GM23248 (cell line): ENCODE data around the gene ZNF668. TPM values are rescaled to one million over a fixed set of nuclear protein-coding genes. Genes with fewer than 3 reads are reported as not detected.
"Not testable (repeated sequence)": the region's sequence is repeated elsewhere in the genome, so short reads cannot be mapped to it uniquely, and the experiment has no call there.

Experiments
- DNase-seq: peaks from one replicate; pipeline ENCODE4 v3.0.0-alpha.2; 2015
- H2AFZ ChIP-seq: fragments of 200-600 bp; sonication (generic); 2 replicates; pipeline ENCODE4 v1.6.1; 2016; ENCODE audit warnings: antibody characterized with exemption
- H3F3A ChIP-seq: fragments of 200-600 bp; sonication (generic); 2 replicates; pipeline ENCODE4 v1.6.1; 2016; ENCODE audit warnings: mild to moderate bottlenecking, antibody characterized with exemption, mixed run types; ENCODE audit not compliant: insufficient read depth
- H3K27ac ChIP-seq: fragments of 200-600 bp; sonication (generic); 2 replicates; pipeline ENCODE4 v1.5.1; 2016; ENCODE audit warnings: mild to moderate bottlenecking
- H3K27me3 ChIP-seq: fragments of 200-600 bp; sonication (generic); replicated peaks from 2 replicates; pipeline ENCODE4 v1.6.1; 2016; ENCODE audit warnings: mild to moderate bottlenecking; ENCODE audit not compliant: insufficient read depth
- H3K36me3 ChIP-seq: fragments of 200-600 bp; sonication (generic); 2 replicates; pipeline ENCODE4 v1.6.1; 2016; ENCODE audit warnings: low read depth, mild to moderate bottlenecking
- H3K4me1 ChIP-seq: fragments of 200-600 bp; sonication (generic); 2 replicates; pipeline ENCODE4 v1.6.1; 2016; ENCODE audit warnings: mild to moderate bottlenecking; ENCODE audit not compliant: insufficient read depth
- H3K4me2 ChIP-seq: fragments of 200-600 bp; sonication (generic); one replicate; pipeline ENCODE4 v1.6.1; 2016; ENCODE audit warnings: mild to moderate bottlenecking; ENCODE audit not compliant: unreplicated experiment
- H3K4me3 ChIP-seq: fragments of 200-600 bp; sonication (generic); 2 replicates; pipeline ENCODE4 v1.5.1; 2016; ENCODE audit warnings: mild to moderate bottlenecking
- H3K79me2 ChIP-seq: fragments of 200-600 bp; sonication (generic); 2 replicates; pipeline ENCODE4 v1.6.1; 2016; ENCODE audit warnings: mild to moderate bottlenecking; ENCODE audit not compliant: insufficient read depth
- H3K9ac ChIP-seq: fragments of 200-600 bp; sonication (generic); 2 replicates; pipeline ENCODE4 v1.6.1; 2016; ENCODE audit warnings: mild to moderate bottlenecking
- H3K9me2 ChIP-seq: fragments of 200-600 bp; sonication (generic); 2 replicates; pipeline ENCODE4 v1.6.1; 2016; ENCODE audit warnings: mixed run types, mild to moderate bottlenecking, moderate library complexity; ENCODE audit not compliant: insufficient read depth
- H3K9me3 ChIP-seq: fragments of 200-600 bp; sonication (generic); one replicate; pipeline ENCODE4 v1.6.1; 2017; ENCODE audit warnings: low read depth
- H4K20me1 ChIP-seq: fragments of 200-600 bp; sonication (generic); 2 replicates; pipeline ENCODE4 v1.6.0; 2016; ENCODE audit not compliant: insufficient read depth
- EZH2 ChIP-seq: fragments of 200-600 bp; sonication (generic); IDR thresholded peaks from 2 replicates; pipeline ENCODE4 v1.6.1; 2018; ENCODE audit warnings: antibody characterized with exemption, mild to moderate bottlenecking; ENCODE audit not compliant: insufficient read depth, poor library complexity, severe bottlenecking
- EZH2phosphoT487 ChIP-seq: fragments of 200-600 bp; sonication (generic); IDR thresholded peaks from 2 replicates; pipeline ENCODE4 v1.6.1; 2018; ENCODE audit warnings: antibody characterized with exemption, moderate library complexity, mild to moderate bottlenecking, low read depth; ENCODE audit not compliant: insufficient read depth
- WGBS, 2 experiments: methylation state at CpG; one replicate each; pipeline ENCODE4 v1.1.6; 2015 to 2017; ENCODE audit warnings: low lambda C conversion rate in 2 of 2, low coverage in 1 of 2; ENCODE audit errors: missing lambda C conversion rate in 2 of 2; 5-methylcytosine and 5-hydroxymethylcytosine counted together
- in situ Hi-C: fragments of 300-500 bp; cut with MboI; formaldehyde crosslinking; loops from 2 replicates; pipeline ENCODE4 v1.15.0; 2020
- polyA plus RNA-seq: library from polyadenylated mRNA; unstranded; fragments of >200 nt; fragmentation: Nextera tagmentation; extraction: Ambion mirVana; gene quantifications from 2 replicates; pipeline ENCODE4 v1.2.1, GENCODE V29; 2016
- total RNA-seq: library from RNA; depleted of rRNA; stranded (reverse); fragments of >200 nt; shearing (Covaris generic); gene quantifications from 2 replicates; pipeline ENCODE4 v1.2.3, GENCODE V29; 2014; rRNA removed

The ZNF668 gene
- total and polyA plus RNA-seq, 2 experiments from 2014 or later = 19.5 to 21.8 TPM

DNA sequence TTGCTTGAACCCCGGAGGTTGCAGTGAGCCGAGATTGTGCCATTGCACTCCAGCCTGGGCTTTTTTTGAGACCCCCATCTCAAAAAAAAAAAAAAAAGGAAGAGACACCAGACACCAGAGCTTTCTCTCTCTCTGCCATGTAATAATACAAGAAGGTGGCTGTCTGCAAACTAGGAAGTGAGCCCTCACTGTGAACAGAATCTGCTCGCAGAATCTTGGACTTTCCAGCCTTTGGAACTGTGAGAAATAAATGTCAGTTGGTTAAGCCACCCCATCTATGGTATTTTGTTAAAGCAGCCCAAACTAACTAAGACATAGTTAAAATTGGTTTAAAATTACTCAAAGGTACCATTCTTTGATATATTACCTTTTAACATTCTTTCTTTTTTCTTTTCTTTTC lies 53.5 kb downstream of the ZNF668 start:
- H3K9ac ChIP-seq = no peak overlapping the region
- WGBS, 2 experiments = 83 to 90% methylated on average over 3 of the region's 3 CpGs

DNA sequence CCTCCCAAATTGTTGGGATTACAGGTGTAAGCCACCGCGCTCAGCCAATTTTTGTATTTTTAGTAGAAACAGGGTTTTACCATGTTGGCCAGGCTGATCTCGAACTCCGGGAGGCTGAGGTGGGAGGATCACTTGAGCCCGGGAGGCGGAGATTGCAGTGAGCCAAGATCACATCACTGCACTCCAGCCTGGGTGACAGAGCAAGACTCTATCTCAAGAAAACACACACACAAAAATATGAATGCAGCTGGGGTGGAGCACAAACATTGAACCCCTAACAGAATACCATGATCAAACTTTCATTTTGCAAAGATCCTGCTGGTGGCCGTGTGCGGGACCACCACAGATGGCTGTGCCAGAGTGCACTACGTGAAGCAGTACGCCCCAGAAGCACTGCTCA lies 56.3 kb downstream of the ZNF668 start:
- H4K20me1 ChIP-seq, H3K9ac ChIP-seq, H3K4me1 ChIP-seq, H3K9me2 ChIP-seq, H3K27ac ChIP-seq, H3F3A ChIP-seq, H3K9me3 ChIP-seq, H3K4me2 ChIP-seq, H3K36me3 ChIP-seq, in situ Hi-C loops, DNase-seq, H3K79me2 ChIP-seq, H3K4me3 ChIP-seq, H3K27me3 ChIP-seq, H2AFZ ChIP-seq: not testable (repeated sequence)
- WGBS, 2 experiments = 89 to 91% methylated on average over 10 of the region's 10 CpGs

More for the DNA sequence above, 53.5 kb downstream of the ZNF668 start:
- Histone ChIP-seq H3F3A (no peaks in the 10 kb centered on the region), H3K4me2 (no peak overlapping the region), H3K27ac (no peak overlapping the region), H3K4me3 (no peak overlapping the region), H3K27me3 (no peaks in the 10 kb centered on the region), H3K79me2 (no peaks in the 10 kb centered on the region), H3K4me1 (no peaks in the 10 kb centered on the region), H3K9me3 (no peaks in the 10 kb centered on the region), H3K9me2 (no peaks in the 10 kb centered on the region), H2AFZ (no peak overlapping the region), H3K36me3 (no peaks in the 10 kb centered on the region), H4K20me1 (no peaks in the 10 kb centered on the region)
- TF ChIP-seq EZH2 (no peak), EZH2phosphoT487 (no peak)
- DNase-seq = no peak
- in situ Hi-C loops = no loop called here

DNA sequence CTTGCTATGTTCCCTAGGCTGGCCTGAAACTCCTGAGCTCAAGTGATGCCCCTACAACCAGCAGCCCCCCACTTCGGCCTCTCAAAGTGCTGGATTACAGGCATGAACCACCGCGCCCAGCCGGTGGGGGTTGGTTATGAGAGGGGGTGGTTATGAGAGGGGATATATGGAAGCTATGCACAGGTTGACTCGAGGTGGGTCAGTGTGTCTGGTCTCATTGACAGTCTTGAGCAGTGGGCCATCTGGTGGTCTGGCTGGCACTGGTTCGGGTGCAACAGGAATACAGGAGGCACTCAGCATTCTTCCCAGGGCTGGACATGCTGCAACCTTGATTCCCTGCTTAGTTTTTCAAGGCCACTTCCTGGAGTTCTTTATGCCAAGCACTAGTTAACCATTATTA lies 58.0 kb downstream of the ZNF668 start:
- H3K9me2 ChIP-seq = no peaks in the 10 kb centered on the region
- TF ChIP-seq EZH2 (no peak), EZH2phosphoT487 (no peak)
- H3K4me1 ChIP-seq = 0 out of 2 replicates have a peak, but pooled peaks cover 1% of the 10 kb centered on the region
- 69 to 70% methylated on average over 6 of the region's 6 CpGs for WGBS, 2 experiments
- no peak overlapping the region for H3K27ac ChIP-seq
- H3K9me3 ChIP-seq = no peaks in the 10 kb centered on the region
- in situ Hi-C loops = no loop called here
- no peak overlapping the region for H2AFZ ChIP-seq
- no peaks in the 10 kb centered on the region for H3K27me3 ChIP-seq
- H3K79me2 ChIP-seq = no peaks in the 10 kb centered on the region
- no peaks in the 10 kb centered on the region for H4K20me1 ChIP-seq
- no peak for DNase-seq
- H3K4me2 ChIP-seq = no peak overlapping the region
- H3K36me3 ChIP-seq = no peaks in the 10 kb centered on the region
- no peak overlapping the region for H3K4me3 ChIP-seq
- no peaks in the 10 kb centered on the region for H3F3A ChIP-seq
- no peak overlapping the region for H3K9ac ChIP-seq

DNA sequence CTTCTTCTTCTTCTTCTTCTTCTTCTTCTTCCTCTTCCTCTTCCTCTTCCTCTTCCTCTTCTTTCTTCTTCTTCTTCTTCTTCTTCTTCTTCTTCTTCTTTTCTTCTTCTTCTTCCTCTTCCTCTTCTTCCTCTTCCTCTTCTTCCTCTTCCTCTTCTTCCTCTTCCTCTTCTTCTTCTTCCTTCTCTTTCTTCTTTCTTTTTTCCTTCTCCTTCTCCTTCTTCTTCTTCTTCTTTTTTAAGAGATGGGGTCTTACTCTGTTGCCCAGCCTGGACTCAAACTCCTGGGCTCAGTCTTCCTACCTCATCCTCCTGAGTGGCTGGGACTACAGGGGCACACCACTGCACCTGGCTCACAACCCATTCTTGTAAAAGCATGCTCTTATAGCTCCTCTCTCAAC lies 60.7 kb downstream of the ZNF668 start:
- DNase-seq, H3K27me3 ChIP-seq, H4K20me1 ChIP-seq, H2AFZ ChIP-seq, H3K9ac ChIP-seq, H3K4me2 ChIP-seq, H3F3A ChIP-seq, H3K27ac ChIP-seq, H3K9me3 ChIP-seq, H3K79me2 ChIP-seq, in situ Hi-C loops, H3K9me2 ChIP-seq, H3K4me3 ChIP-seq, H3K36me3 ChIP-seq: not testable (repeated sequence)
- peaks cover 11% of the 10 kb centered on the region for H3K4me1 ChIP-seq

DNA sequence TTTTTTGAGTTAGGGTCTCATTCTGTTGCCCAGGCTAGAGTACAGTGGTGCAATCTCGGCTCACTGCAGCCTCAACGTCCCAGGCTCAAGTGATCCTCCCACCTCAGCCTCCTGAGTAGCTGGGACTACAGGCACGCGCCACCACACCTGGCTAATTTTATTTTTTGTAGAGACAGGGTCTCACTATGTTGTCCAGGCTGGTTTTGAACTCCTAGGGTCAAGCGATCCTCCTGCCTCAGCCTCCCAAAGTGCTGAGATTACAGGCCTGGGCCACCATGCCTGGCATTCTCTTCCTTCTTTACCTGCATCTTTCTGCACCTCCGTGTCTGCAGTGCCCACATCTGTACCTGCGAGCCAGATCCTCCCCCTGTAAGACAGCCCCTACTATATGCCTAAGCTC lies 62.2 kb downstream of the ZNF668 start:
- H3K4me1 ChIP-seq = peaks cover 17% of the 10 kb centered on the region
- DNase-seq, H4K20me1 ChIP-seq, H3K36me3 ChIP-seq, H3K9ac ChIP-seq, H3K27me3 ChIP-seq, H2AFZ ChIP-seq, H3K79me2 ChIP-seq, in situ Hi-C loops, H3F3A ChIP-seq, H3K9me2 ChIP-seq, H3K4me3 ChIP-seq, H3K27ac ChIP-seq, H3K4me2 ChIP-seq, H3K9me3 ChIP-seq: not testable (repeated sequence)
- WGBS, 2 experiments = 75 to 82% methylated on average over 7 of the region's 7 CpGs

Other genes starting within 250 kb of the ZNF668 start
- 42.5 and 77.1 TPM in 2 replicates for gene BCL7C, start 180.2 kb downstream of the ZNF668 start, total RNA-seq
- gene BCL7C, start 180.2 kb downstream of the ZNF668 start, polyA plus RNA-seq = 62.5 and 68.1 TPM in 2 replicates
- gene CTF1, start 177.6 kb downstream of the ZNF668 start, total RNA-seq = 4.4 and 4.8 TPM in 2 replicates
- gene CTF1, start 177.6 kb downstream of the ZNF668 start, polyA plus RNA-seq = 2.0 and 2.1 TPM in 2 replicates
- gene FBXL19, start 150.7 kb downstream of the ZNF668 start, total RNA-seq = 18.2 and 23.0 TPM in 2 replicates
- 0.39 and 0.64 TPM in 2 replicates for gene FBXL19, start 150.7 kb downstream of the ZNF668 start, polyA plus RNA-seq
- gene ORAI3, start 125.2 kb downstream of the ZNF668 start, total RNA-seq = 36.1 and 39.7 TPM in 2 replicates
- gene ORAI3, start 125.2 kb downstream of the ZNF668 start, polyA plus RNA-seq = 30.9 and 31.6 TPM in 2 replicates
- 2.0 and 2.3 TPM in 2 replicates for gene SETD1A, start 116.5 kb downstream of the ZNF668 start, total RNA-seq
- gene SETD1A, start 116.5 kb downstream of the ZNF668 start, polyA plus RNA-seq = 4.0 and 5.9 TPM in 2 replicates
- gene HSD3B7, start 89.0 kb downstream of the ZNF668 start, total RNA-seq = 69.7 and 73.2 TPM in 2 replicates
- gene HSD3B7, start 89.0 kb downstream of the ZNF668 start, polyA plus RNA-seq = 40.2 and 40.9 TPM in 2 replicates
- gene STX1B, start 63.6 kb downstream of the ZNF668 start, total RNA-seq = 2.0 and 2.3 TPM in 2 replicates
- 0.23 and 0.46 TPM in 2 replicates for gene STX1B, start 63.6 kb downstream of the ZNF668 start, polyA plus RNA-seq
- 24.9 and 25.8 TPM in 2 replicates for gene STX4, start 40.7 kb downstream of the ZNF668 start, total RNA-seq
- gene STX4, start 40.7 kb downstream of the ZNF668 start, polyA plus RNA-seq = 49.3 and 52.1 TPM in 2 replicates
- 10.6 and 12.8 TPM in 2 replicates for gene ZNF646, start 182 bp upstream of the ZNF668 start, total RNA-seq
- gene ZNF646, start 182 bp upstream of the ZNF668 start, polyA plus RNA-seq = 3.5 and 4.0 TPM in 2 replicates
- 7.0 and 10.5 TPM in 2 replicates for gene PRSS53, start 14.7 kb upstream of the ZNF668 start, total RNA-seq
- gene PRSS53, start 14.7 kb upstream of the ZNF668 start, polyA plus RNA-seq = 0.84 and 0.95 TPM in 2 replicates
- 444 and 480 TPM in 2 replicates for gene VKORC1, start 20.6 kb upstream of the ZNF668 start, total RNA-seq
- 535 and 542 TPM in 2 replicates for gene VKORC1, start 20.6 kb upstream of the ZNF668 start, polyA plus RNA-seq
- 42.1 and 71.4 TPM in 2 replicates for gene BCKDK, start 34.1 kb upstream of the ZNF668 start, total RNA-seq
- 108 and 114 TPM in 2 replicates for gene BCKDK, start 34.1 kb upstream of the ZNF668 start, polyA plus RNA-seq
- gene KAT8, start 43.4 kb upstream of the ZNF668 start, total RNA-seq = 27.8 and 50.9 TPM in 2 replicates
- gene KAT8, start 43.4 kb upstream of the ZNF668 start, polyA plus RNA-seq = 18.4 and 19.3 TPM in 2 replicates
- not detected in 2 replicates for gene PRSS8, start 61.5 kb upstream of the ZNF668 start, total RNA-seq
- gene PRSS8, start 61.5 kb upstream of the ZNF668 start, polyA plus RNA-seq = not detected in 2 replicates
- gene PRSS36, start 75.8 kb upstream of the ZNF668 start, total RNA-seq = 0.13 TPM in 1 of 2 replicates, not detected in the other
- 0.19 and 2.2 TPM in 2 replicates for gene PRSS36, start 75.8 kb upstream of the ZNF668 start, polyA plus RNA-seq
- 22.5 and 28.3 TPM in 2 replicates for gene FUS, start 105.9 kb upstream of the ZNF668 start, total RNA-seq
- 154 and 166 TPM in 2 replicates for gene FUS, start 105.9 kb upstream of the ZNF668 start, polyA plus RNA-seq
- 20.1 and 28.1 TPM in 2 replicates for gene PYCARD, start 128.5 kb upstream of the ZNF668 start, total RNA-seq
- gene PYCARD, start 128.5 kb upstream of the ZNF668 start, polyA plus RNA-seq = 23.1 and 24.3 TPM in 2 replicates
- not detected in 2 replicates for gene TRIM72, start 139.9 kb upstream of the ZNF668 start, total RNA-seq
- not detected in 2 replicates for gene TRIM72, start 139.9 kb upstream of the ZNF668 start, polyA plus RNA-seq
- not detected in 2 replicates for gene PYDC1, start 142.9 kb upstream of the ZNF668 start, total RNA-seq
- not detected in 2 replicates for gene PYDC1, start 142.9 kb upstream of the ZNF668 start, polyA plus RNA-seq
- gene ITGAM, start 185.7 kb upstream of the ZNF668 start, total RNA-seq = not detected in 2 replicates
- not detected in 2 replicates for gene ITGAM, start 185.7 kb upstream of the ZNF668 start, polyA plus RNA-seq